Measurements from ENCODE around the gene PROSER2.

DNA sequence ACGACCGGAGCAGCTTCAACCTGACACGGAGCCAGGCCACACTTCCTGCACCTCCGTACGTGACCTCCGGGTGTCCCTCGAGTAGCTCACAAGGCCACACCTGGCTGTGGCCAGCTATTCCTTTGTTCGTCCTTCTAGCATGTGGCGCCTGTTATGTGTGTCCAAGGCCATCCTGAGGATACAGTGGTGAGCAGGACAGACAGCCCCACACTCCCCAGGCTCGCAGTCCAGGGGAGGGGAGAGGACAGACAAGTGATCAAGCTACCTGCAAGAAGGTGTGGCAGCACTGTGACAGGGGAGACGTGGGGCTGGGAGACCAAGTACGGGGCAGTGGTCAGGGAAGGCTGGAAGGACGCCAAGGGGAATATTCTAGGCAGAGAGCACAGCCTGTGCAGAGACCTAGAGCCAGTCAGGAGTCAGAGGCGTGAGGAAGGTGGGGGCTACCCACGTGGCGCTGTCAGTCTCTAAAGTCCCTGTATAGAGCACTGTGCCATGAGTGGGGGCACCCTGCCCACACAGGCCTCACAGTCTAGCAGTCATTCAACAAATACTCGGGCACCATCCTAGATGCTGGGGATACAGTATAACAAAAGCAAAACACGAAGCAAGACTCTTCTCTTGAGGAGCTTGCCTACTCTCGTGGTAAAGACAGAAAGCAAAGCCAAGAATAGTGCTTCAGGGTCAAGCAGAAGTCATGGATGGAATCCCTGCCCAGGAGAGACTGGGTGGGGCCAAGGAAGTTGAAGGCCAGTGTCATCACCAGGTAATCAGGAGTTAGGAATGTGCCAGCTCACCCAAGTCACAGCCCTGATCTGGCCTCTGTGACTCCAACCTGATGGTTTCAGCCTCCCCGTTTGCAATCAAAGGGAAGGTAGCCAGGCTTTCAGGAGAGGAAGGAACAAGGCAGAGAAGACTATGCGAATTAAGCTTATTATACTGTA lies 58.6 kb downstream of the PROSER2 start:
- TF ChIP-seq, protein P1, sequence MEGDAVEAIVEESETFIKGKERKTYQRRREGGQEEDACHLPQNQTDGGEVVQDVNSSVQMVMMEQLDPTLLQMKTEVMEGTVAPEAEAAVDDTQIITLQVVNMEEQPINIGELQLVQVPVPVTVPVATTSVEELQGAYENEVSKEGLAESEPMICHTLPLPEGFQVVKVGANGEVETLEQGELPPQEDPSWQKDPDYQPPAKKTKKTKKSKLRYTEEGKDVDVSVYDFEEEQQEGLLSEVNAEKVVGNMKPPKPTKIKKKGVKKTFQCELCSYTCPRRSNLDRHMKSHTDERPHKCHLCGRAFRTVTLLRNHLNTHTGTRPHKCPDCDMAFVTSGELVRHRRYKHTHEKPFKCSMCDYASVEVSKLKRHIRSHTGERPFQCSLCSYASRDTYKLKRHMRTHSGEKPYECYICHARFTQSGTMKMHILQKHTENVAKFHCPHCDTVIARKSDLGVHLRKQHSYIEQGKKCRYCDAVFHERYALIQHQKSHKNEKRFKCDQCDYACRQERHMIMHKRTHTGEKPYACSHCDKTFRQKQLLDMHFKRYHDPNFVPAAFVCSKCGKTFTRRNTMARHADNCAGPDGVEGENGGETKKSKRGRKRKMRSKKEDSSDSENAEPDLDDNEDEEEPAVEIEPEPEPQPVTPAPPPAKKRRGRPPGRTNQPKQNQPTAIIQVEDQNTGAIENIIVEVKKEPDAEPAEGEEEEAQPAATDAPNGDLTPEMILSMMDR (IDR thresholded peaks at IDR 0.05) = no peak
- no peak for TF ChIP-seq EZH2 (IDR thresholded peaks at IDR 0.05; ENCODE audit: borderline replicate concordance, insufficient read depth, low read depth, low read length, poor library complexity, severe bottlenecking)
